D341Med (cell line): ENCODE results near the gene LIPC.

Experiments
- DNase-seq: peaks from one replicate; pipeline ENCODE4 v3.0.0; 2012; ENCODE audit warnings: low spot score

Gene LIPC

DNA sequence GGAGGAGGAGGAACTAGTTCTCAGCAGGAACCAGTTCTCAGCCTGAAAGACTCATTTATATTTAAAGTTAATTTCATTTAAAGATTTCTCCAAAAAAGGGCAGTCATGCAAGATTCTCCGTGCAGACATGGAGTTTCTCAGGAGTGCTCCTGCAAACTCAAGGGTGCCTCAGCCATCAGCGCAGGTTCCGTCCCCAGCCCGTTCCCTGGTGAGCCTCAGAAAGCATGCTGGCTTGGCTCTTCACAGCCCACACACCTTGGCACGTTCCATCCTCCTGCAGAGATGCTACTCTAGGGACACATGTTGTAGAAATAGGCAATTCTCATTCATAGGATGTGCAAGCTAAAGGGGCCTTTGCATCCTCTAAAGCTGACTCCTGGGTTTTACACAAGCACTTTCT lies 123.0 kb downstream of the LIPC start:
- DNase-seq = no peak

DNA sequence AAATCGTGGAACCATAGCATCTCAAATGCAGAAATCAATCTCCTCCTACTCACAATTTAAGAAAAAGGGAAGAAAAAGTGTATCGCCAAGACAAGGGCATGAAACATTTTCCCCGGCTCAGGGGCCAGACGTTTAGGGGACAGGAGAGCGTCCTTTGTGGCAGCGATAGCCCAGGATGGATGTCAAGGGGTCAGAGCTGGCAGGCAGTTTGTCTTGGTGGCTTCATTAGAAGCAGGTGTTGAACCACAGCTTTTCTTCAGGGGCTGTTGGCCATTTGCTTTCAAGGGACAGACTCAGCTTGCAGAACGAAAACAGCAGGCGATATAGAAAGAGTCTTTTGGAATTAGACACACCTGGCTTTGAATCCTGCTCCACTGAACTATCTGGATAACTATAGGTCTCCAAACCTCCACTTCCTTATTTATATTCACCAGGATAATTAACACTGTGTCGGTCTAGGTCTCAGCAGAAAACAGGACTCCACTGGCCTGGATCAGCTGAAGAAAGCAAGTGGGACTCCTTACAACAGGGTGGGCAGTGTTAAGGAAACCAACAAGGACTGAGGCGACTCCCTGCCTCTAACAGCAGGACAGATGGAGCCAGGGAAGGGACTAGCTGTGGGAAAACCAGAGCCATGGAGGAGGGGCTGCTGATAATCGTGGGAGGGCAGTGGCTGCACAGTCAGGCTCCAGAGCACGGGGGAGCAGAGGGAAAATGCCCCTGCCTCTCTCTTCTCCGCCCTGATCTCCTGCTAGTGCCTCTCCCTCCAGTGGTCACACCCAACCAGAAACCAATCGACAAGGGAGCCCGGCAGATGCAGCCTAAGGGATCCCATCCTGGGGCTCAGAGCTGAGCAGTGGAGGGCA lies 123.6 kb downstream of the LIPC start:
- no peak for DNase-seq

GRCh38 chr15:58556028-58556361 lies 124.2 kb downstream of the LIPC start:
- DNase-seq = no peak

GRCh38 chr15:58556541-58556940 lies 124.8 kb downstream of the LIPC start:
- DNase-seq = no peak

- no peak for DNase-seq
Observed at GRCh38 chr15:58558777-58559176, 127.0 kb downstream of the LIPC start.

GRCh38 chr15:58559904-58560588 lies 128.3 kb downstream of the LIPC start:
- no peak for DNase-seq

GRCh38 chr15:58561321-58561720 lies 129.5 kb downstream of the LIPC start:
- DNase-seq = no peak

DNA sequence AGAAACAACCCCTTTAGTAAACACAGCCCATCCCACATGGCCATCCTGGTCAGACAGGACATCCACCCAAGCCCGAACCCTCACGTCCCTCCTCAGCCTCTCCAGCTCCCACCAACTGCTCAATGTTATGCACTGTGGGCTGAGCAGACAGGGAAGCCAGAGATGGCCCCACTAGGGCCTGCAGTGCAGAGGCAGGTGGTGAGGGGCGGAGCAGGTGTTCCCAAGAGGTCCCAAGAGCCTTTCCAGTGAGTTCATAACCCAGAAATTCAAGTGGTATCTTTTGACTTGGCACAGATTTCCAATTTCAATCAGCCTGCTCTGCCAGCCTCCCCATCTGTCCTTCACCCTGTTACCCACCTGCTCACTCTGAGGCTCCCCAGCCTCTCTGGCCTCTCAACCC lies 130.3 kb downstream of the LIPC start:
- peak; percentile 78 for DNase-seq

DNA sequence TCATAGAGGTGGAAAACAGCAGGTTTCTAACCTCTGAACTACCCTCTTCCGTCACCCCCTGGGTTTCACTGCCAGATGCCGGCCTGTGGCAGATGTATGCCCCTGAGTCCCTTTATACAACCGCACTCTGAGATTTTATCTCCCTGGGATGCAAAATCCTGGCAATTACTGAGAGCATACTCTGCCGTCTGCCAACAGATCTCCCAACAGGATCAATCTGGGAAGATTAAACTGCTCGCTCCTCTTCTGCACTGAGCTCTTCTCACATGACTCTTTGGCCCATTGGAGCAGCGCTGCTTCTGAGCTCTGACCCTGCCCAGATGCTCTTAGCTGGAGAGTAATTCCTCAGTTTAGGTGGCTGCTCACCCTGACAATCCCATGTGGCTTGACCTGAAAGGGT lies 133.2 kb downstream of the LIPC start:
- DNase-seq = peak; percentile 81

DNA sequence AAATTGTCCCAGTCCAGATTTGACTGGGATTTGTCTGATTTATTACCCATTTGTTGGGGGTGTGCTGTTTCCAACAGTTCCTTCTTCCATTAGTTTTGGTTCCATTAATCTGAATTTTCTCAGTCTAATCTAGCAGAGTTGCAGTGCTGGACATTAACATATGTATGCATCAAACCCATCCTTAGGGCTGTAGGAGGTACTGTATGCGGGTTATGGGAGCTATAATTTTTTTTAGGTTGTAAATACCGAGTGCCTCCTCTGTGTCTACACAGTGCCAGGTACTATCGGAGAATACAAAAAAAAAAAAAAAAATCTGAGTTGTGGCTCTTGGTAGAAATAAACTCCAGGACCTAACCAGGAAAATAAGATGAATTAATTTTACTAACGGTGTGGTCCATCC lies 133.8 kb downstream of the LIPC start:
- no peak for DNase-seq

DNA sequence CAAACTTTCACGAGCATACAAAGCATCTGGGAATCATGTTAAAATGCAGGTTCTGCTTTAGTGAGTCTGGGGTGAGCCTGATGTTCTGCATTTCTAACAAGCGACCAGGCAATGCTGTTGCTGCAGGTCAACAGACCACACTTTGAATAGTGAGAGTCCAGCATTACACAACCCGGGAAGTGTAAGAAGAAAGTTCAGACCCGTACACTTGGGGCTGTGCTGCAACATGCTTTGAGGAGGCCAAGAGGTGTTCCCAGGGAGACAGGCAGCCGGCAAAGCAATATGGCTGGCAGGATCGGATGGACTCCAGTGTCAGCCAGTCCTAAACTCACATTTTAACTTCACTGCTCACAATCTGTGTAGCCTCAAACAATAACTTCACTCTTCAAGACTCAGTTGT lies 134.2 kb downstream of the LIPC start:
- DNase-seq = no peak

DNA sequence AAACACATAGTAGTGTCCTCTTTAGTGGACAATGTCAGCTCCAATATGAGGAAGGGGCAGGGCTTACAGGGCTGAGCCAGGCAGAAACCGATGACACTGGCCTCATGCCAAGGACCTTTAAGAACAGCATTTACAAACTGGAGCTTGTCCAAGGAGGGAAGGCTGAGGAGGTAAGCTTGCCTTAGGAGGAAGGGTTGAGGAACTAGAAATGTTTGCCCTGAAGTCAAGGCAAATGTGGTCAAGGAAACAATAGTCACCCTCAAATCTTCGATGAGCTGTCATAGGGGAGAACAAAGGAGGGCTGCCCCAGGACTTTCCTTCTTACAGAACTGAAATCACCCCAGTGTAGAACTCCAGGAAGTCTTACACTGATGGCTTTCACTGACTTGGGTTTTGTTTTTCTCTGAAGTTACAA lies 136.4 kb downstream of the LIPC start:
- DNase-seq = no peak

- DNase-seq = no peak
Observed at GRCh38 chr15:58569455-58569854, 137.7 kb downstream of the LIPC start.

- DNase-seq = no peak
Observed at GRCh38 chr15:58571491-58571890, 139.7 kb downstream of the LIPC start.

GRCh38 chr15:58572521-58572920 lies 140.7 kb downstream of the LIPC start:
- no peak for DNase-seq

- no peak for DNase-seq
Observed at GRCh38 chr15:58573270-58573669, 141.5 kb downstream of the LIPC start.

- DNase-seq = no peak
Observed at GRCh38 chr15:58574631-58575030, 142.8 kb downstream of the LIPC start.

DNA sequence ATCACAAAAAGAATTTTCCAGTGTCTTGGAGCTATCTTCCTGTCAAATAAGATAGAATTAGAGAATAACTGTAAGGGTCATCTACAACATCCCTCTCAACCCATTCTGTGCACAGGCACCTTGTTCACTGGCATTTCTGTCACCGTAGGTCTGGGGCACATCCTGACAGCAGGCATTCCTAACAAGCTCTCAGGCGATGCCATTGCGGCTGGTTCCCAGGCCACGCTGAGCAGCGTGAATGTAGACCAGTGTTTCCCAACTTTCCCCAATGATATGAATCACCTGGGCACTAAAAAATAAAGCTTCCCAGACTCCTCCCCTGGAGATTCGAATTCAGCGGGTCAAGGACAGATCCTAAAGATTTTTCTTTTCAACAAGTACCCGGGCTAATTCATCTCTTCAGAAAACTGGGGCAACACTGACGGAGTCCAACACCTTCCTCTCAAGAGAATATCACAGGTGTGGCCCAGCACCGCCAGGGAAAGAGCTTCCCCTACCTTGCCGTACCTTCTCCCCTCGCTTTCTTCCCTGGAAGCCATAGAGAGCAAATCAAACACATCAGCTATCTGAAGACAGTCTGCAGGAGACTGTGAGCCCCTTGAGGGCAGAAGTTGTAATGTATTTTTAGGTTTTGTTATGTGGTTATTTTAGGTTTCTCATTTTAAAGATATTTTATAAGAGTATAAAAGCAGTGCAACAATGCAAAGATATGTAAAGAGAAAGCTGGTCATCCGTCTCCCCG lies 143.4 kb downstream of the LIPC start:
- no peak for DNase-seq

DNA sequence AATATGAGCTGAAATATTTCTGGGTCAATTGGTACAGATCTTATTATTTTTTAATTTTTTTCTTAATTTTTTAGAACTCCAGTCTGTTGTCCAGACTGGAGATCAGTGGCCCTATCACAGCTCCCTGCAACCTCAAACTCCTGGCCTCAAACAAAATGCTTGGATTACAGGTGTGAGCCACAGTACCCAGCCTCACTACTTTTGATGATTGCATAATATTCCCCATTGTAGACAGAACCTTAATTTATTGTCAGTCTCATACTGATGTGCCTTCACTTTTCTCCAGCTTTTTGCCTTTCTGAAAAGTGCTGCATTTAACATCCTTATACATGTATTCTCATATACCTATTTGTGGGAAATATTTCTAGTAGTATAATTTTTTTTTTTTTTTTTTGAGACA lies 144.9 kb downstream of the LIPC start:
- DNase-seq = no peak

- no peak for DNase-seq
Observed at GRCh38 chr15:58582160-58582559, 150.4 kb downstream of the LIPC start.

DNA sequence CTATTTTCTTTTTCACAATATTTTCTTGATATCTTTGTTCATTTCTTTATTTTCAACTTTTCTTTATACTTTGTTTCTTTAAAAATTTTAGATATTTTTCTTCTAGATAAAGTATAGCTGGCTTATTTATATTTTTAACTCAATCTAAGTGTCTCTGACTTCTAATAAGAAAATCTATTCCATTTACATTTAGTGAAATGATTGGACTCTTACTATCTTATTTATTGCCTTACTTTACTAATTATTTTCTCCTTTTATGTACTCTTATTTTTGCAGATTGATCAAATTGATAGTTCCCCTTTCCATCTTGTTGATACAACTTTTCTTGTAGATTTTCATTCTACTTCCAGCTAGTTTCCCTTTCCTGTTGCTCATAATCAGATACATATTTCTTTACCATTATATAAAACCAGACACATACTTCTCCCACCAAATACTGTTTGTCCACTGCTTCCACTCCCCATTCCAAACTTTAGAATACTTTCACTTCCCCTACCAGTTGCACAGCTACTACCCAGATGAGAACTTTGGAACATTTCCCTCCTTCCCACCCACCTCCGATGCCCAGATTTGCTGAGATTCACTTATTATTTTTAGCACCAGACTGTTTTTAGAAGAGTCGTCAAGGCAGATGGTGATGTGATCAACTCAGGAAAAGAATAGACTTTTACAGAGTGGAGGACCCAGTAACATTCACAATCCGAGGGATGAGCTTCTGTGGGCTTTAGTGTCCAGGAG lies 151.5 kb downstream of the LIPC start:
- no peak for DNase-seq

DNA sequence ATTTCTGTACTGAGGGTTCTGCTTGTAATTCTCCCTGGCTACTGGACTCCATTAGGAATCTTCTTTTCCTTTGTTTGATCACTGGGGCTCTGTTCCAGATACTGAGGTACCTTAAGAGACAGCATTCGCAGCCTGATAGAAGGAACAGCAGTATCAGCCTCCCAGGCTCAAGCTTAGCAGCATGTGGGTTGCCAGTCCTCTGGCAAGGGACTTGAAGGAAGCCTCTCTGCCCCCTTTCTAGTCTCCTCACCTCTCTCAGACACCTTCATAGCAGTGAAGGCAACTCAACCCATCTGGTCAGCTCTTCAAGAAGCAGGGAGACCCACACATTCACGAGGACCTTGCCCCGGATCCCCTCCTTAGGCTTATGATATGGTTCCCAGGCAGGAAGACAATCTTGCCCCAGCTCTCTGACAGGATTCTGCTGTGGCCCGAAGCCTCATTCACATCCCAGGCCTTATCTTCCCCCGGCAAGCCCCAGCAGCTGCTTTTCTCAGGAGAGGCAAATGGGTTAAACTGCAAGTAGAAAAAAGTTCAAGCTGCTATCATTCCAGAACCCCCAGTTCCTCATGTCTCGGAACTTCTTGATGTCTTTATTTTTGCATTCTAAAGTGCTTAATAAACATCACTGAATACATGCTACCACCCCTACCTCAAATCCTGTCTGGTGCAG lies 153.1 kb downstream of the LIPC start:
- no peak for DNase-seq
